Ureter (tissue), 1 donor: ENCODE data around the gene ZNF236. TPM values are rescaled to one million over a fixed set of nuclear protein-coding genes. Genes with fewer than 3 reads are reported as not detected.
"Not testable (repeated sequence)": the region's sequence is repeated elsewhere in the genome, so short reads cannot be mapped to it uniquely, and the experiment has no call there.

Experiments
- DNase-seq: peaks from one replicate; pipeline ENCODE4 v3.0.0-alpha.2; 2020; ENCODE audit warnings: low spot score
- total RNA-seq: library from RNA; stranded (reverse); gene quantifications from one replicate; pipeline ENCODE4 v1.2.4, GENCODE V29; 2023
- donor health status: DM: yes; HTN: yes; CAD: no.

ZNF236 gene
- total RNA-seq: 30.0 TPM

GRCh38 chr18:76822506-76823160 is at the start of gene ZNF236:
ZNF236 (plus strand) TSS chr18:76822557; CDS start chr18:76822608, 51 bp downstream.
- peak; percentile 75 for DNase-seq

GRCh38 chr18:76772665-76773064 is 49.7 kb upstream of the ZNF236 start:
- DNase-seq: no peak

GRCh38 chr18:76777036-76777435 is 45.3 kb upstream of the ZNF236 start:
- not testable (repeated sequence) for DNase-seq

- DNase-seq: no peak
These were observed 38.4 kb upstream of the ZNF236 start for GRCh38 chr18:76783786-76784484.

- DNase-seq: no peak
These were observed 36.5 kb upstream of the ZNF236 start for GRCh38 chr18:76785872-76786271.

GRCh38 chr18:76788571-76789317 is 33.6 kb upstream of the ZNF236 start:
- no peak for DNase-seq

GRCh38 chr18:76791106-76791505 is 31.3 kb upstream of the ZNF236 start:
- no peak for DNase-seq

- DNase-seq: no peak
These were observed 30.7 kb upstream of the ZNF236 start for GRCh38 chr18:76791642-76792041.

- no peak for DNase-seq
These were observed 28.0 kb upstream of the ZNF236 start for GRCh38 chr18:76794326-76794725.

GRCh38 chr18:76801567-76802505 is 20.5 kb upstream of the ZNF236 start:
- DNase-seq: peak; percentile 61

GRCh38 chr18:76803413-76803812 is 18.9 kb upstream of the ZNF236 start:
- no peak for DNase-seq

- peak; percentile 68 for DNase-seq
These were observed 18.5 kb upstream of the ZNF236 start for GRCh38 chr18:76803814-76804213.

- DNase-seq: no peak
These were observed 17.1 kb upstream of the ZNF236 start for GRCh38 chr18:76805221-76805620.

GRCh38 chr18:76806301-76806700 is 16.1 kb upstream of the ZNF236 start:
- peak; percentile 46 for DNase-seq

GRCh38 chr18:76808561-76808960 is 13.8 kb upstream of the ZNF236 start:
- peak; percentile 33 for DNase-seq

- DNase-seq: peak; percentile 32
These were observed 10.8 kb upstream of the ZNF236 start for GRCh38 chr18:76811530-76811929.

GRCh38 chr18:76814256-76814655 is 8.1 kb upstream of the ZNF236 start:
- DNase-seq: no peak

GRCh38 chr18:76816127-76816526 is 6.2 kb upstream of the ZNF236 start:
- DNase-seq: no peak

- no peak for DNase-seq
These were observed 4.3 kb upstream of the ZNF236 start for GRCh38 chr18:76817888-76818611.

- no peak for DNase-seq
These were observed 2.8 kb upstream of the ZNF236 start for GRCh38 chr18:76819411-76820136.
